HepG2 (cell line): ENCODE results near the gene CORO7. TPM values are rescaled to one million over a fixed set of nuclear protein-coding genes. Genes with fewer than 3 reads are reported as not detected.

ENCODE experiments used
- ATAC-seq: fragments of 200-7000 bp; cut with Tn5 transposase; 3 replicates; pipeline ENCODE4 v1.9.1; 2020; ENCODE audit warnings: mild to moderate bottlenecking, moderate library complexity
- BruUV-seq: library from RNA; stranded (reverse); fragments of 400-500 nt; replicated peaks from 2 replicates; lab custom pipeline; 2021; lab: Mats Ljungman, UMichigan
- CTCF ChIA-PET: fragments of 300-600 bp; formaldehyde crosslinking; extraction: SDS; loops from one replicate; lab custom pipeline; 2021; ENCODE audit warnings: low total read pairs, inconsistent platforms, low intra/inter-chr PET ratio; lab: Yijun Ruan, JAX
- POLR2A ChIA-PET: fragments of 350-600 bp; sonication (Branson Sonifier 250); formaldehyde crosslinking; loops from one replicate; lab custom pipeline; 2020; ENCODE audit warnings: antibody characterized with exemption, inconsistent platforms; lab: Yijun Ruan, JAX
- DNase-seq: peaks from one replicate; pipeline ENCODE4 v3.0.0-alpha.2; 2015; ENCODE audit warnings: low spot score
- FAIRE-seq: peaks from 3 replicates; lab custom pipeline; 2011; peaks lifted over from hg19 to GRCh38; lab: Jason Lieb, UNC
- H2AFZ ChIP-seq: one replicate; pipeline ENCODE4 v1.6.1; 2011; ENCODE audit warnings: low read length, inconsistent platforms
- H3K27ac ChIP-seq: fragments of 300-600 bp; 3 replicates; pipeline ENCODE4 v1.8.0; 2011; ENCODE audit warnings: mixed run types, mild to moderate bottlenecking, mixed read lengths, low read length, inconsistent platforms; ENCODE audit not compliant: insufficient read depth; ENCODE audit errors: extremely low read length
- H3K27me3 ChIP-seq, 2 experiments: fragments of 200-600 bp in 1 of 2; 2 replicates in 1 of 2; 3 replicates in 1 of 2; pipeline versions ENCODE4 v1.6.0 to v1.8.0; 2011; ENCODE audit warnings: low read length in 2 of 2, mild to moderate bottlenecking in 2 of 2, moderate library complexity in 2 of 2, inconsistent platforms in 1 of 2; ENCODE audit not compliant: insufficient read depth in 2 of 2, control insufficient read depth in 1 of 2
- H3K36me3 ChIP-seq, 2 experiments: fragments of 200-600 bp in 1 of 2; replicated peaks in 1 of 2; 2 replicates in 1 of 2; 3 replicates in 1 of 2; pipeline versions ENCODE4 v1.5.1 to v1.8.0; 2011; ENCODE audit warnings: low read length in 2 of 2, inconsistent platforms in 1 of 2; ENCODE audit not compliant: insufficient read depth in 2 of 2, control insufficient read depth in 1 of 2
- H3K4me1 ChIP-seq: 2 replicates; pipeline ENCODE4 v1.5.1; 2012; ENCODE audit warnings: low read length, inconsistent platforms; ENCODE audit not compliant: insufficient read depth
- H3K4me2 ChIP-seq: 2 replicates; pipeline ENCODE4 v1.6.0; 2011; ENCODE audit warnings: low read depth, low read length, inconsistent platforms
- H3K4me3 ChIP-seq, 3 experiments: fragments of 200-600 bp in 1 of 3; sonication (generic), shearing (Covaris generic) in 1 of 3; replicated peaks in 1 of 3; 2 replicates each; pipeline ENCODE4 v1.5.1; 2011 to 2016; ENCODE audit warnings: low read length in 3 of 3, inconsistent platforms in 2 of 3, low read depth in 2 of 3, mild to moderate bottlenecking in 2 of 3, control low read depth in 1 of 3, mixed read lengths in 1 of 3; ENCODE audit not compliant: insufficient read depth in 1 of 3
- H3K79me2 ChIP-seq: one replicate; pipeline ENCODE4 v1.6.1; 2011; ENCODE audit warnings: low read length, inconsistent platforms; ENCODE audit not compliant: insufficient read depth
- H3K9ac ChIP-seq: 2 replicates; pipeline ENCODE4 v1.6.0; 2011; ENCODE audit warnings: mild to moderate bottlenecking, low read depth, low read length, inconsistent platforms; ENCODE audit not compliant: insufficient read depth
- H3K9me3 ChIP-seq: 2 replicates; pipeline ENCODE4 v1.5.1; 2012; ENCODE audit warnings: mild to moderate bottlenecking, low read length
- H4K20me1 ChIP-seq: 2 replicates; pipeline ENCODE4 v1.6.0; 2011; ENCODE audit warnings: inconsistent platforms, mild to moderate bottlenecking, low read length, moderate library complexity; ENCODE audit not compliant: insufficient read depth
- FOXO1 ChIP-seq: sonication (generic); formaldehyde crosslinking; IDR thresholded peaks from 2 replicates; pipeline ENCODE4 v1.4.0; 2020; ENCODE audit warnings: missing genetic modification reagents
- KLF15 ChIP-seq: sonication (generic); formaldehyde crosslinking; IDR thresholded peaks from 2 replicates; pipeline ENCODE4 v1.8.1; 2023; ENCODE audit warnings: borderline replicate concordance, mild to moderate bottlenecking, inconsistent platforms, missing genetic modification reagents, mixed read lengths
- NFE2L1 ChIP-seq: sonication (generic); formaldehyde crosslinking; IDR thresholded peaks from 2 replicates; pipeline ENCODE4 v1.4.0; 2020; ENCODE audit warnings: missing genetic modification reagents, mild to moderate bottlenecking, borderline replicate concordance
- SATB2 ChIP-seq: sonication (generic); formaldehyde crosslinking; IDR thresholded peaks from 2 replicates; pipeline ENCODE4 v1.5.0; 2020; ENCODE audit warnings: missing genetic modification reagents
- ZFP82 ChIP-seq: sonication (generic); formaldehyde crosslinking; IDR thresholded peaks from 2 replicates; pipeline ENCODE4 v1.5.1; 2020; ENCODE audit warnings: mild to moderate bottlenecking, missing genetic modification reagents, borderline replicate concordance
- ZMYM3 ChIP-seq: sonication (generic); formaldehyde crosslinking; IDR thresholded peaks from 2 replicates; pipeline ENCODE4 v1.5.1; 2020; ENCODE audit warnings: mild to moderate bottlenecking, missing genetic modification reagents
- ZNF629 ChIP-seq: sonication (generic); formaldehyde crosslinking; conservative IDR thresholded peaks from 2 replicates; pipeline ENCODE4 v1.5.0; 2020; ENCODE audit warnings: missing genetic modification reagents
- ZNF768 ChIP-seq: sonication (generic); formaldehyde crosslinking; IDR thresholded peaks from 2 replicates; pipeline ENCODE4 v1.4.0; 2020; ENCODE audit warnings: missing genetic modification reagents
- ZSCAN25 ChIP-seq: sonication (generic); formaldehyde crosslinking; IDR thresholded peaks from 2 replicates; pipeline ENCODE4 v1.8.0; 2022; ENCODE audit warnings: mild to moderate bottlenecking, missing genetic modification reagents
- ZSCAN30 ChIP-seq: sonication (generic); formaldehyde crosslinking; IDR thresholded peaks from 2 replicates; pipeline ENCODE4 v1.5.0; 2020; ENCODE audit warnings: mild to moderate bottlenecking, missing genetic modification reagents
- WGBS: methylation state at CpG from one replicate; pipeline ENCODE4 v1.1.6; 2017; ENCODE audit warnings: low lambda C conversion rate; 5-methylcytosine and 5-hydroxymethylcytosine counted together
- in situ Hi-C: cut with HindIII; loops from 2 replicates; pipeline ENCODE4 v1.10.0; 2017; ENCODE audit warnings: low pct_unique_long_range_greater_than_20kb; ENCODE audit not compliant: extremely low pct_ligation_motif_present
- intact Hi-C: fragments of 100-400 bp; cut with micrococcal nuclease; formaldehyde crosslinking; loops from one replicate; pipeline ENCODE4 v1.10.0; 2022; ENCODE audit not compliant: unreplicated experiment
- polyA plus RNA-seq, 8 experiments: library from polyadenylated mRNA; depleted of rRNA in 3 of 8; stranded (reverse) in 7 of 8; unstranded in 1 of 8; fragments of >200 nt; fragmentation: Illumina TruSeq in 4 of 8; extraction: Trizol in 4 of 8; gene quantifications; 2 replicates each; pipeline versions ENCODE4 v1.2.1 to v1.2.3, GENCODE V29; 2011 to 2016; ENCODE audit warnings: low read depth in 4 of 8, missing spikeins in 1 of 8, mixed read lengths in 1 of 8; ENCODE audit not compliant: insufficient read depth in 1 of 8
- total RNA-seq, 5 experiments: library from RNA; depleted of rRNA; stranded (reverse); fragments of >200 nt; fragmentation: Illumina TruSeq; extraction: Trizol; gene quantifications; 2 replicates each; pipeline ENCODE4 v1.2.3, GENCODE V29; 2016; ENCODE audit warnings: low read depth in 1 of 5
- TF ChIP-seq, protein P1 (sequence below): sonication (generic); formaldehyde crosslinking; IDR thresholded peaks from 2 replicates; pipeline ENCODE4 v1.5.1; 2020; ENCODE audit warnings: missing genetic modification reagents, mild to moderate bottlenecking, borderline replicate concordance
- TF ChIP-seq, protein P2 (sequence below): sonication (generic); formaldehyde crosslinking; IDR thresholded peaks from 2 replicates; pipeline ENCODE4 v1.9.0; 2021; ENCODE audit warnings: missing genetic modification reagents, borderline replicate concordance

CORO7 gene
- total and polyA plus RNA-seq, 2 of the 13 experiments (the other 11 are each of a cell fraction or from before 2014, with no cell fraction given), result 9.9 to 14.3 TPM

DNA sequence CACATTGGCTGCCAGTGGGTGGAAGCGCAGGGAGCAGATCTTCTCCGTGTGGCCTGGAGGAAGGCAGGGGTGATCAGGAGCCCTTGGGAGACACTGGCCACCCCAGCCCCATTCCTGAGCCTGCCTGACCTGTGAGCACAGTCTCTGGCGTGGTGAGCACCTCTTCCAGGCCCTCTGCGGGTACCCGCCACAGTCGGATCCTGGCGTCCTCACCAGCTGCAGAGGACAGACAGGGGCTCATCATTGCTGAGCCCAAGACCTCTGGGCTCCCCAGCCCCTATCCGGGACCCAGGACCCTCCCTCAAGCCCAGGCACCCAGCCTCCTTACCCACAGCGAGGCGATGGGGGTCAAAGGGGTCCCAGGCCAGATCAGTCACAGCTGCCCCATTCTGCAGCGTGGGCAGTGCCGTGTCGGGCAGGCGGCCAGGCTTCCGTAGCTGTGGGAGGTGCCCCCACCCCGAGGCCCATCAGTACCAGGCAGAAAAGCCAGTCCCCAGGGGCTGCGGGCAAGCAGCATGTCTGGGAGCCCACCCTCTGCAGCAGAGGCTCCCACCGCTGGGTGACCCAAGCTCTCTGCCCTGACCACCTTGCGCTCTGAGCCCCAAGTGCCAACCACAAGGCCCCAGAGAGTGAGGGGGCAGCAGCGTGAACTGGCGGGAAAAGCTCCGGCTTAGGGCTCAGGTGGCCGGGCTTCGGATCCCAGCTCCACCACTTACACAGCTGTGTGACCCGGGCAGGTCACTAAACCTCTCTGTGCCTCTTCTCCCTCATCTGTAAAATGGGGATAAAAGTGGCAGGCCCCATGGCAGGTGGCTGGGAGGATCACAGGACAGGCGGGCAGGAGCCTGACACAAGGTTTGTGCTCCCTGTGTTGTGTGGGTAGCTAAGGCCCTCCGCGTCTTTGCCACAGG lies 55.1 kb downstream of the CORO7 start:
- ChIA-PET CTCF (interaction anchor here (4.9 kb wide), 1 partner anchor 42 kb away, joined by 92 read pairs; no protein-coding TSS in a partner anchor), POLR2A (interaction anchor here (1.5 to 2.4 kb wide), 3 partner anchors 10 to 11 kb away, joined by 5 to 10 read pairs (median 9); partner anchors contain the start of genes PAM16 and VASN)
- TF ChIP-seq ZNF629 (peak; percentile 46; the same call in 1 of the 2 replicates), ZNF768 (CRISPR knock-in tag) (peak; percentile 97), ZMYM3 (CRISPR knock-in tag) (0 out of 2 replicates have a peak, but pooled peaks have one; percentile 36), NFE2L1 (0 out of 2 replicates have a peak, but pooled peaks have one; percentile 46), ZSCAN30 (CRISPR knock-in tag) (no peak)
- TF ChIP-seq, all 625 proteins: peak for 4
- no TSS peak for BruUV-seq
- ATAC-seq (no peak; the same call in 2 of the 3 replicates), FAIRE-seq (no peak), DNase-seq (no peak)
- no peak overlapping the region for H3K9ac ChIP-seq
- no peak overlapping the region for H3K4me2 ChIP-seq
- no peaks in the 10 kb centered on the region for H4K20me1 ChIP-seq
- H3K4me1 ChIP-seq, result peaks cover 17% of the 10 kb centered on the region
- intact Hi-C loops, result no loop called here
- H3K27me3 ChIP-seq, result no peaks in the 10 kb centered on the region
- no peak overlapping the region for H3K4me3 ChIP-seq
- no peak overlapping the region for H3K27ac ChIP-seq
- peaks cover 0 to 1% of the 10 kb centered on the region in 2 experiments; a peak in 1 of 5 replicates for H3K36me3 ChIP-seq
- H3K79me2 ChIP-seq, result no peaks in the 10 kb centered on the region
- in situ Hi-C loops, result no loop called here
- 99% methylated on average over 10 of the region's 28 CpGs for WGBS
- no peak overlapping the region for H2AFZ ChIP-seq
- H3K9me3 ChIP-seq, result no peaks in the 10 kb centered on the region

DNA sequence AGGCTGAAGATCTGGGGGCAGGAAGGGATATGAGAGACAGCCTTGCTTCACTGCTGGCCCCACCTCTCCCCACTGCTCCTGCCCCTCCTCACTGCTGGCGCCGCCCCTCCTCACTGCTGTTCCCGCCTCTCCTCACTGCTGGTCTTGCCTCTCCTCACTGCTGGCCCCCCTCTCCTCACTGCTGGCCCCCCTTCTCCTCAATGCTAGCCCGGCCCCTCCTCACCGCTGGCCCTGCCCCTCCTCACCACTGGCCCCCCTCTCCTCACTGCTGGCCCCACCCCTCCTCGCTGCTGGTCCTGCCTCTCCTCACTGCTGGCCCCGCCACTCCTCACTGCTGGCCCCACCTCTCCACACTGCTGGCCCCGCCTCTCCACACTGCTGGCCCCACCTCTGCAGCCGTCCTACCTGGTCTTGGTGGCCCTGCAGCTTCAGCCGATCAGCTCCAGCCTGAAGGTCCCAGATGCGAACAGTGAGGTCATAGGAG lies 55.8 kb downstream of the CORO7 start:
- Histone ChIP-seq H3K36me3 (peaks cover 0 to 1% of the 10 kb centered on the region in 2 experiments; a peak in 1 of 5 replicates), H3K27me3 (no peaks in the 10 kb centered on the region), H3K4me3 (no peak overlapping the region), H3K9me3 (no peaks in the 10 kb centered on the region), H4K20me1 (no peaks in the 10 kb centered on the region), H3K4me2 (no peak overlapping the region), H3K27ac (no peak overlapping the region), H3K79me2 (no peaks in the 10 kb centered on the region), H2AFZ (no peak overlapping the region), H3K4me1 (peaks cover 17% of the 10 kb centered on the region), H3K9ac (no peak overlapping the region)
- no TSS peak for BruUV-seq
- POLR2A ChIA-PET, result interaction anchor here (1.5 to 2.4 kb wide), 3 partner anchors 9 to 12 kb away, joined by 5 to 10 read pairs (median 9); partner anchors contain the start of genes PAM16 and VASN
- DNase-seq (no peak), ATAC-seq (peak; percentile 70), FAIRE-seq (no peak)
- in situ Hi-C loops (no loop called here), intact Hi-C loops (no loop called here)
- 65% methylated on average over 11 of the region's 11 CpGs for WGBS
- CTCF ChIA-PET, result interaction anchor here (4.9 kb wide), 1 partner anchor 42 kb away, joined by 92 read pairs; no protein-coding TSS in a partner anchor
- TF ChIP-seq ZFP82 (CRISPR knock-in tag) (no peak), SATB2 (CRISPR knock-in tag) (no peak), KLF15 (CRISPR knock-in tag) (no peak), ZSCAN25 (CRISPR knock-in tag) (0 out of 2 replicates have a peak, but pooled peaks have one; percentile 29), FOXO1 (CRISPR knock-in tag) (no peak)
- TF ChIP-seq, protein P1, sequence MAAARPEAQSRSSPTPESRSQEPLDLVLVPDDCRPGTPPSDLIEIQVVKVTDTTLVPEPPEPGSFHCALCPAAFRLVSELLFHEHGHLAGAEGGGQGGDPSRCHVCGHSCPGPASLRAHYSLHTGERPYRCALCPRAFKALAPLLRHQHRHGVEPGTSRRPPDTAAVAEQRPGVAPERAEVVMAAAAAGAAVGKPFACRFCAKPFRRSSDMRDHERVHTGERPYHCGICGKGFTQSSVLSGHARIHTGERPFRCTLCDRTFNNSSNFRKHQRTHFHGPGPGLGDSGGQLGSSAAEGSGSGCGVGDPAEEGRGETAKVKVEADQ (CRISPR knock-in tag), result no peak
- TF ChIP-seq, protein P2, sequence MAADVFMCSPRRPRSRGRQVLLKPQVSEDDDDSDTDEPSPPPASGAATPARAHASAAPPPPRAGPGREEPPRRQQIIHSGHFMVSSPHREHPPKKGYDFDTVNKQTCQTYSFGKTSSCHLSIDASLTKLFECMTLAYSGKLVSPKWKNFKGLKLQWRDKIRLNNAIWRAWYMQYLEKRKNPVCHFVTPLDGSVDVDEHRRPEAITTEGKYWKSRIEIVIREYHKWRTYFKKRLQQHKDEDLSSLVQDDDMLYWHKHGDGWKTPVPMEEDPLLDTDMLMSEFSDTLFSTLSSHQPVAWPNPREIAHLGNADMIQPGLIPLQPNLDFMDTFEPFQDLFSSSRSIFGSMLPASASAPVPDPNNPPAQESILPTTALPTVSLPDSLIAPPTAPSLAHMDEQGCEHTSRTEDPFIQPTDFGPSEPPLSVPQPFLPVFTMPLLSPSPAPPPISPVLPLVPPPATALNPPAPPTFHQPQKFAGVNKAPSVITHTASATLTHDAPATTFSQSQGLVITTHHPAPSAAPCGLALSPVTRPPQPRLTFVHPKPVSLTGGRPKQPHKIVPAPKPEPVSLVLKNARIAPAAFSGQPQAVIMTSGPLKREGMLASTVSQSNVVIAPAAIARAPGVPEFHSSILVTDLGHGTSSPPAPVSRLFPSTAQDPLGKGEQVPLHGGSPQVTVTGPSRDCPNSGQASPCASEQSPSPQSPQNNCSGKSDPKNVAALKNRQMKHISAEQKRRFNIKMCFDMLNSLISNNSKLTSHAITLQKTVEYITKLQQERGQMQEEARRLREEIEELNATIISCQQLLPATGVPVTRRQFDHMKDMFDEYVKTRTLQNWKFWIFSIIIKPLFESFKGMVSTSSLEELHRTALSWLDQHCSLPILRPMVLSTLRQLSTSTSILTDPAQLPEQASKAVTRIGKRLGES, result no peak
